ENCODE results near the gene PEA15.

DNA sequence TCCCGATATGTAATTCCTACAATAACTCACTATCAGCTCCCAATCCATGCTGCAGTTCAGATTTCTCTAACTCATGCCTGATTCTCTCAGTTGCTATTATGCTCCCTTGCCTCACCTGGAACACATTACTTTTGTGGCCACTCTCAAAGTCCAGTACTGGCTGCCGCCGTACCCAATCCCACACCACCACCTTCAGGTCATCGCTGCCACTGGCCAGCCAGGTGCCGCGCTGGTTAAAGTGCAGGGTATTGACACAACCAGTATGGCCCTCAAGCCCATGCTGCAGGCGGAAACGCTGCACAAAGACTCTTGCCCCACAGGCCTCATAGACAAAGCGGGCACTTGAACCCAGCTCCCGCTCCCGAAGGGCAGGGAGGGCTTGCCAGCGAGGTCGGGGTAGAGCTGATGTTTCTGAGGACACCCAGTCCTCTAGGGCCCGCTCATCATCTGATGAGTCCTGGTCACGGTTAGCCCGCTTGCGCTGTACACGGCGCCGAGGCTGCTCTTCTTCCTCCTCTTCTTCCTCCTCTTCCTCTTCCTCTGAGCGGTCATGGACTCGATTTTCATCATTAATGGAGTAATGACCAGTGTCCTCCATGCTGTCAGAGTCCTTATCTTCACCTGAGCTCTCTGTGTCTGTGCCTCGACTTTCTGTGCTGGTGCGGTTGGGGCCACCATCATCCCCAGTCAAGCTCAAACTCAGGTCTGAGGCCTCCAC lies 34.6 kb downstream of the PEA15 start:
- TF ChIP-seq, protein P1, sequence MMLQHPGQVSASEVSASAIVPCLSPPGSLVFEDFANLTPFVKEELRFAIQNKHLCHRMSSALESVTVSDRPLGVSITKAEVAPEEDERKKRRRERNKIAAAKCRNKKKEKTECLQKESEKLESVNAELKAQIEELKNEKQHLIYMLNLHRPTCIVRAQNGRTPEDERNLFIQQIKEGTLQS (IDR thresholded peaks at IDR 0.05) = no peak
- TF ChIP-seq, protein P2, sequence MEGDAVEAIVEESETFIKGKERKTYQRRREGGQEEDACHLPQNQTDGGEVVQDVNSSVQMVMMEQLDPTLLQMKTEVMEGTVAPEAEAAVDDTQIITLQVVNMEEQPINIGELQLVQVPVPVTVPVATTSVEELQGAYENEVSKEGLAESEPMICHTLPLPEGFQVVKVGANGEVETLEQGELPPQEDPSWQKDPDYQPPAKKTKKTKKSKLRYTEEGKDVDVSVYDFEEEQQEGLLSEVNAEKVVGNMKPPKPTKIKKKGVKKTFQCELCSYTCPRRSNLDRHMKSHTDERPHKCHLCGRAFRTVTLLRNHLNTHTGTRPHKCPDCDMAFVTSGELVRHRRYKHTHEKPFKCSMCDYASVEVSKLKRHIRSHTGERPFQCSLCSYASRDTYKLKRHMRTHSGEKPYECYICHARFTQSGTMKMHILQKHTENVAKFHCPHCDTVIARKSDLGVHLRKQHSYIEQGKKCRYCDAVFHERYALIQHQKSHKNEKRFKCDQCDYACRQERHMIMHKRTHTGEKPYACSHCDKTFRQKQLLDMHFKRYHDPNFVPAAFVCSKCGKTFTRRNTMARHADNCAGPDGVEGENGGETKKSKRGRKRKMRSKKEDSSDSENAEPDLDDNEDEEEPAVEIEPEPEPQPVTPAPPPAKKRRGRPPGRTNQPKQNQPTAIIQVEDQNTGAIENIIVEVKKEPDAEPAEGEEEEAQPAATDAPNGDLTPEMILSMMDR (IDR thresholded peaks at IDR 0.05; ENCODE audit: low read depth, low read length, missing input control) = no peak
- TF ChIP-seq, protein P3, sequence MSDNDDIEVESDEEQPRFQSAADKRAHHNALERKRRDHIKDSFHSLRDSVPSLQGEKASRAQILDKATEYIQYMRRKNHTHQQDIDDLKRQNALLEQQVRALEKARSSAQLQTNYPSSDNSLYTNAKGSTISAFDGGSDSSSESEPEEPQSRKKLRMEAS (IDR thresholded peaks at IDR 0.05) = no peak
- no peak for TF ChIP-seq EGR1 (IDR thresholded peaks at IDR 0.05; ENCODE audit: low read depth in 2 of 2)
- TF ChIP-seq RAD21 (IDR thresholded peaks at IDR 0.05) = no peak
- TF ChIP-seq, protein P4, sequence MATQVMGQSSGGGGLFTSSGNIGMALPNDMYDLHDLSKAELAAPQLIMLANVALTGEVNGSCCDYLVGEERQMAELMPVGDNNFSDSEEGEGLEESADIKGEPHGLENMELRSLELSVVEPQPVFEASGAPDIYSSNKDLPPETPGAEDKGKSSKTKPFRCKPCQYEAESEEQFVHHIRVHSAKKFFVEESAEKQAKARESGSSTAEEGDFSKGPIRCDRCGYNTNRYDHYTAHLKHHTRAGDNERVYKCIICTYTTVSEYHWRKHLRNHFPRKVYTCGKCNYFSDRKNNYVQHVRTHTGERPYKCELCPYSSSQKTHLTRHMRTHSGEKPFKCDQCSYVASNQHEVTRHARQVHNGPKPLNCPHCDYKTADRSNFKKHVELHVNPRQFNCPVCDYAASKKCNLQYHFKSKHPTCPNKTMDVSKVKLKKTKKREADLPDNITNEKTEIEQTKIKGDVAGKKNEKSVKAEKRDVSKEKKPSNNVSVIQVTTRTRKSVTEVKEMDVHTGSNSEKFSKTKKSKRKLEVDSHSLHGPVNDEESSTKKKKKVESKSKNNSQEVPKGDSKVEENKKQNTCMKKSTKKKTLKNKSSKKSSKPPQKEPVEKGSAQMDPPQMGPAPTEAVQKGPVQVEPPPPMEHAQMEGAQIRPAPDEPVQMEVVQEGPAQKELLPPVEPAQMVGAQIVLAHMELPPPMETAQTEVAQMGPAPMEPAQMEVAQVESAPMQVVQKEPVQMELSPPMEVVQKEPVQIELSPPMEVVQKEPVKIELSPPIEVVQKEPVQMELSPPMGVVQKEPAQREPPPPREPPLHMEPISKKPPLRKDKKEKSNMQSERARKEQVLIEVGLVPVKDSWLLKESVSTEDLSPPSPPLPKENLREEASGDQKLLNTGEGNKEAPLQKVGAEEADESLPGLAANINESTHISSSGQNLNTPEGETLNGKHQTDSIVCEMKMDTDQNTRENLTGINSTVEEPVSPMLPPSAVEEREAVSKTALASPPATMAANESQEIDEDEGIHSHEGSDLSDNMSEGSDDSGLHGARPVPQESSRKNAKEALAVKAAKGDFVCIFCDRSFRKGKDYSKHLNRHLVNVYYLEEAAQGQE (IDR thresholded peaks at IDR 0.05) = no peak
- no peak for TF ChIP-seq RXRA (IDR thresholded peaks at IDR 0.05)
- TF ChIP-seq SP1 (IDR thresholded peaks at IDR 0.05) = no peak
- no peak for TF ChIP-seq JUND (IDR thresholded peaks at IDR 0.05)
- no peak for TF ChIP-seq GABPA (IDR thresholded peaks at IDR 0.05 in 1 of 2, conservative IDR thresholded peaks at IDR 0.05 in 1 of 2)
- no peak for TF ChIP-seq TAF1 (conservative IDR thresholded peaks at IDR 0.05)
- no peak for TF ChIP-seq YY1 (IDR thresholded peaks at IDR 0.05)
